Fibroblast of lung (primary cell): ENCODE results near the gene NOP9. TPM values are rescaled to one million over a fixed set of nuclear protein-coding genes. Genes with fewer than 3 reads are reported as not detected.

Experiments
- DNase-seq, 2 donors: peaks; one replicate each; pipeline versions ENCODE4 v3.0.0 to v3.0.0-alpha.2; 2010; ENCODE audit warnings: low read depth in 2 of 2
- H2AFZ ChIP-seq: 2 replicates; pipeline ENCODE4 v1.5.1; 2012; ENCODE audit warnings: low read length, control low read depth, inconsistent platforms
- H3K27ac ChIP-seq: 2 replicates; pipeline ENCODE4 v1.5.1; 2011; ENCODE audit warnings: low read length, control low read depth; ENCODE audit not compliant: insufficient read depth
- H3K27me3 ChIP-seq: 2 replicates; pipeline ENCODE4 v1.5.1; 2011; ENCODE audit warnings: mild to moderate bottlenecking, low read length; ENCODE audit not compliant: control insufficient read depth, insufficient read depth
- H3K36me3 ChIP-seq: 2 replicates; pipeline ENCODE4 v1.5.1; 2011; ENCODE audit warnings: low read length; ENCODE audit not compliant: control insufficient read depth, insufficient read depth
- H3K4me1 ChIP-seq: 2 replicates; pipeline ENCODE4 v1.5.1; 2011; ENCODE audit warnings: low read length; ENCODE audit not compliant: control insufficient read depth, insufficient read depth; ENCODE audit errors: extremely low read depth
- H3K4me2 ChIP-seq: 2 replicates; pipeline ENCODE4 v1.5.1; 2011; ENCODE audit warnings: low read length, control low read depth; ENCODE audit not compliant: insufficient read depth; ENCODE audit errors: extremely low read depth
- H3K4me3 ChIP-seq, 4 experiments: fragments of 200-600 bp in 1 of 4; sonication (generic) in 1 of 4; replicated peaks in 1 of 4; 2 replicates each; pipeline ENCODE4 v1.5.1; 2011 to 2016; ENCODE audit warnings: low read length in 4 of 4, low read depth in 3 of 4, mild to moderate bottlenecking in 3 of 4, control low read depth in 2 of 4, inconsistent platforms in 1 of 4, mixed read lengths in 1 of 4; ENCODE audit not compliant: insufficient read depth in 1 of 4; ENCODE audit errors: control extremely low read depth in 1 of 4
- H3K79me2 ChIP-seq: 2 replicates; pipeline ENCODE4 v1.5.1; 2012; ENCODE audit warnings: mild to moderate bottlenecking, low read length, inconsistent platforms; ENCODE audit not compliant: control insufficient read depth, insufficient read depth
- H3K9ac ChIP-seq: 2 replicates; pipeline ENCODE4 v1.5.1; 2011; ENCODE audit warnings: mild to moderate bottlenecking, low read length, control low read depth; ENCODE audit not compliant: insufficient read depth
- H3K9me3 ChIP-seq: 2 replicates; pipeline ENCODE4 v1.5.1; 2012; ENCODE audit warnings: low read depth, low read length; ENCODE audit not compliant: control insufficient read depth, insufficient read depth
- H4K20me1 ChIP-seq: 2 replicates; pipeline ENCODE4 v1.5.1; 2011; ENCODE audit warnings: low read length; ENCODE audit not compliant: control insufficient read depth, insufficient read depth; ENCODE audit errors: extremely low read depth
- CTCF ChIP-seq, 2 donors: IDR thresholded peaks in 1 of 2; conservative IDR thresholded peaks in 1 of 2; 1 replicate in 1 of 2; 2 replicates in 1 of 2; pipeline ENCODE4 v1.5.1; 2011 to 2012; ENCODE audit warnings: low read length in 2 of 2, control low read depth in 1 of 2, inconsistent platforms in 1 of 2, low read depth in 1 of 2, mild to moderate bottlenecking in 1 of 2
- EZH2 ChIP-seq: IDR thresholded peaks from 2 replicates; pipeline ENCODE4 v1.5.1; 2012; ENCODE audit warnings: low read length, control low read depth, mild to moderate bottlenecking; ENCODE audit errors: missing control alignments
- polyA plus RNA-seq, 2 donors: library from polyadenylated mRNA; depleted of rRNA in 1 of 2; stranded (reverse) in 1 of 2; unstranded in 1 of 2; fragments of >200 nt; gene quantifications; 2 replicates each; pipeline ENCODE4 v1.2.1, GENCODE V29; 2011 to 2012; ENCODE audit warnings: missing spikeins in 1 of 2
- total RNA-seq: library from RNA; depleted of rRNA; stranded (reverse); fragments of >200 nt; gene quantifications from 2 replicates; pipeline ENCODE4 v1.2.1, GENCODE V29; 2014

NOP9 gene
- total and polyA plus RNA-seq, 2 donors (not counting 1 experiment from before 2014, with no cell fraction given), result 8.0 to 16.2 TPM

GRCh38 chr14:24315243-24315806, 15.7 kb downstream of the NOP9 start:
- Histone ChIP-seq H3K36me3 (no peaks in the 10 kb centered on the region), H3K27ac (no peak overlapping the region), H3K27me3 (peaks cover 14% of the 10 kb centered on the region), H2AFZ (no peak overlapping the region), H3K79me2 (no peaks in the 10 kb centered on the region), H3K9ac (no peak overlapping the region), H4K20me1 (no peaks in the 10 kb centered on the region), H3K4me2 (no peak overlapping the region), H3K4me3 (no peak overlapping the region), H3K9me3 (no peaks in the 10 kb centered on the region), H3K4me1 (peaks cover 12% of the 10 kb centered on the region)
- TF ChIP-seq CTCF (conservative IDR thresholded peaks at IDR 0.05 in 1 of 2, IDR thresholded peaks at IDR 0.05 in 1 of 2; ENCODE audit: low read depth in 1 of 2, low read length in 2 of 2), result no peak
- no peak for TF ChIP-seq EZH2
- no peak for DNase-seq

GRCh38 chr14:24315807-24316596, 16.4 kb downstream of the NOP9 start:
- Histone ChIP-seq H2AFZ (no peak overlapping the region), H3K9ac (no peak overlapping the region), H3K9me3 (no peaks in the 10 kb centered on the region), H3K4me3 (no peak overlapping the region), H3K79me2 (no peaks in the 10 kb centered on the region), H3K27me3 (peaks cover 14% of the 10 kb centered on the region), H3K27ac (no peak overlapping the region), H3K4me2 (no peak overlapping the region), H4K20me1 (no peaks in the 10 kb centered on the region), H3K4me1 (peaks cover 10% of the 10 kb centered on the region), H3K36me3 (no peaks in the 10 kb centered on the region)
- DNase-seq, result no peak
- TF ChIP-seq CTCF (conservative IDR thresholded peaks at IDR 0.05 in 1 of 2, IDR thresholded peaks at IDR 0.05 in 1 of 2; ENCODE audit: low read depth in 1 of 2, low read length in 2 of 2) (no peak), EZH2 (no peak)

GRCh38 chr14:24316597-24316950, 16.9 kb downstream of the NOP9 start:
- peaks cover 7% of the 10 kb centered on the region for H3K4me1 ChIP-seq
- no peak overlapping the region for H3K4me3 ChIP-seq
- H3K79me2 ChIP-seq, result no peaks in the 10 kb centered on the region
- peaks cover 14% of the 10 kb centered on the region for H3K27me3 ChIP-seq
- H4K20me1 ChIP-seq, result no peaks in the 10 kb centered on the region
- no peak overlapping the region for H3K9ac ChIP-seq
- no peak overlapping the region for H3K4me2 ChIP-seq
- no peaks in the 10 kb centered on the region for H3K9me3 ChIP-seq
- H3K36me3 ChIP-seq, result no peaks in the 10 kb centered on the region
- H2AFZ ChIP-seq, result no peak overlapping the region
- no peak overlapping the region for H3K27ac ChIP-seq
- TF ChIP-seq EZH2 (no peak), CTCF (conservative IDR thresholded peaks at IDR 0.05 in 1 of 2, IDR thresholded peaks at IDR 0.05 in 1 of 2; ENCODE audit: low read depth in 1 of 2, low read length in 2 of 2) (no peak)
- DNase-seq, result no peak
